PC-3 (cell line): ENCODE measurements around the gene BUD31. TPM values are rescaled to one million over a fixed set of nuclear protein-coding genes. Genes with fewer than 3 reads are reported as not detected.

ENCODE experiments used
- ATAC-seq: fragments of 200-7000 bp; cut with Tn5 transposase; 2 replicates; pipeline ENCODE4 v1.9.1; 2020; ENCODE audit warnings: mild to moderate bottlenecking, moderate library complexity
- BruUV-seq: library from RNA; stranded (reverse); fragments of 400-500 nt; replicated peaks from 2 replicates; lab custom pipeline; 2021; lab: Mats Ljungman, UMichigan
- CTCF ChIA-PET: fragments of 300-600 bp; sonication (Branson Sonifier 250); formaldehyde crosslinking; loops from one replicate; lab custom pipeline; 2022; ENCODE audit warnings: antibody characterized with exemption; lab: Charles Lee
- POLR2A ChIA-PET: fragments of 300-600 bp; sonication (Branson Sonifier 250); formaldehyde crosslinking; loops from one replicate; lab custom pipeline; 2022; ENCODE audit warnings: antibody characterized with exemption; ENCODE audit not compliant: unreplicated experiment; lab: Charles Lee
- DNase-seq: peaks from one replicate; pipeline ENCODE4 v3.0.0-alpha.2; 2015
- H2AFZ ChIP-seq: fragments of 300-600 bp; sonication (generic); 2 replicates; pipeline ENCODE4 v1.6.0; 2016; ENCODE audit warnings: antibody characterized with exemption, low read length
- H3F3A ChIP-seq: fragments of 300-600 bp; sonication (generic); one replicate; pipeline ENCODE4 v1.6.0; 2017; ENCODE audit warnings: antibody characterized with exemption, low read length, control low read depth, mild to moderate bottlenecking; ENCODE audit not compliant: unreplicated experiment
- H3K27ac ChIP-seq: fragments of 300-600 bp; sonication (generic); 2 replicates; pipeline ENCODE4 v1.5.1; 2016; ENCODE audit warnings: mild to moderate bottlenecking, low read length
- H3K27me3 ChIP-seq: fragments of 300-600 bp; sonication (generic); 2 replicates; pipeline ENCODE4 v1.6.1; 2016; ENCODE audit warnings: low read length, mixed read lengths
- H3K36me3 ChIP-seq: fragments of 300-600 bp; sonication (generic); 2 replicates; pipeline ENCODE4 v1.6.1; 2016; ENCODE audit warnings: low read depth, mixed run types, low read length, mixed read lengths
- H3K4me1 ChIP-seq: fragments of 300-600 bp; sonication (generic); 2 replicates; pipeline ENCODE4 v1.5.1; 2016; ENCODE audit warnings: low read length; ENCODE audit not compliant: insufficient read depth
- H3K4me2 ChIP-seq: fragments of 300-600 bp; sonication (generic); 2 replicates; pipeline ENCODE4 v1.6.0; 2016; ENCODE audit warnings: low read length
- H3K4me3 ChIP-seq: fragments of 300-600 bp; sonication (generic); 2 replicates; pipeline ENCODE4 v1.5.1; 2016; ENCODE audit warnings: mild to moderate bottlenecking, low read length, mixed read lengths
- H3K79me2 ChIP-seq: fragments of 300-600 bp; sonication (generic); 2 replicates; pipeline ENCODE4 v1.6.1; 2017; ENCODE audit warnings: low read length, mixed read lengths
- H3K9ac ChIP-seq: fragments of 300-600 bp; sonication (generic); 2 replicates; pipeline ENCODE4 v1.6.0; 2016; ENCODE audit warnings: mild to moderate bottlenecking, low read length
- H3K9me2 ChIP-seq: fragments of 300-600 bp; sonication (generic); replicated peaks from 2 replicates; pipeline ENCODE4 v1.6.1; 2016; ENCODE audit warnings: mixed run types, low read length, mixed read lengths
- H3K9me3 ChIP-seq: fragments of 300-600 bp; sonication (generic); 2 replicates; pipeline ENCODE4 v1.6.1; 2016; ENCODE audit warnings: low read length, mixed read lengths
- H4K20me1 ChIP-seq: fragments of 300-600 bp; sonication (generic); 2 replicates; pipeline ENCODE4 v1.6.1; 2016; ENCODE audit warnings: low read length, mixed read lengths
- CTCF ChIP-seq: fragments of 300-600 bp; sonication (generic); conservative IDR thresholded peaks from 2 replicates; pipeline ENCODE4 v1.5.1; 2017; ENCODE audit warnings: antibody characterized with exemption, low read depth, mild to moderate bottlenecking, low read length
- EZH2 ChIP-seq: fragments of 300-600 bp; sonication (generic); IDR thresholded peaks from one replicate; pipeline ENCODE4 v1.6.1; 2017; ENCODE audit warnings: antibody characterized with exemption, mild to moderate bottlenecking, low read length; ENCODE audit not compliant: unreplicated experiment
- EZH2phosphoT487 ChIP-seq: fragments of 300-600 bp; sonication (generic); IDR thresholded peaks from 2 replicates; pipeline ENCODE4 v1.6.1; 2018; ENCODE audit warnings: mild to moderate bottlenecking, antibody characterized with exemption, low read length, borderline replicate concordance
- intact Hi-C: fragments of 100-400 bp; cut with micrococcal nuclease; formaldehyde crosslinking; loops from 2 replicates; pipeline ENCODE4 v1.9.0; 2023
- total RNA-seq: library from RNA; depleted of rRNA; stranded (reverse); fragments of >200 nt; gene quantifications from 2 replicates; pipeline ENCODE4 v1.2.3, GENCODE V29; 2014

The BUD31 gene
- total RNA-seq, 1 experiment from 2014 or later, result 144 TPM

- peaks cover 49% of the 10 kb centered on the region for H3K79me2 ChIP-seq
- no peaks in the 10 kb centered on the region for H3F3A ChIP-seq
- no peaks in the 10 kb centered on the region for H3K9me2 ChIP-seq
- H2AFZ ChIP-seq, result no peak overlapping the region
- H3K27ac ChIP-seq, result no peak overlapping the region
- no peaks in the 10 kb centered on the region for H3K9me3 ChIP-seq
- peak overlapping the region; percentile 94 for H3K4me2 ChIP-seq
- no peak for DNase-seq
- H3K9ac ChIP-seq, result peak overlapping the region; percentile 98; the same call in 1 of the 2 replicates
- peaks cover 9% of the 10 kb centered on the region; the same call in 1 of the 2 replicates for H3K36me3 ChIP-seq
- BruUV-seq, result no TSS peak
- no peak for TF ChIP-seq EZH2phosphoT487
- no peak for TF ChIP-seq CTCF
- no peak for TF ChIP-seq EZH2
- peaks cover 13% of the 10 kb centered on the region for H3K4me1 ChIP-seq
- POLR2A ChIA-PET, result interaction anchor here (0.6 kb wide), 1 partner anchor 32 kb away, joined by 3 read pairs; the partner anchor contains the start of genes BUD31 and PDAP1
- H3K27me3 ChIP-seq, result no peaks in the 10 kb centered on the region
- ATAC-seq, result no peak
- intact Hi-C loops, result no loop called here
- H3K4me3 ChIP-seq, result peak overlapping the region; percentile 99
- CTCF ChIA-PET, result no interaction called here
- H4K20me1 ChIP-seq, result 0 out of 2 replicates have a peak, but pooled peaks cover 6% of the 10 kb centered on the region
These were observed 31.4 kb downstream of the BUD31 start for GRCh38 chr7:99440195-99440594.

- Histone ChIP-seq H3K4me2 (no peak overlapping the region), H3K9ac (no peak overlapping the region), H3K4me1 (no peaks in the 10 kb centered on the region), H3K9me2 (no peaks in the 10 kb centered on the region), H4K20me1 (no peaks in the 10 kb centered on the region), H2AFZ (no peak overlapping the region), H3K36me3 (peaks cover 21% of the 10 kb centered on the region; the same call in 1 of the 2 replicates), H3F3A (no peaks in the 10 kb centered on the region), H3K9me3 (no peaks in the 10 kb centered on the region), H3K27ac (no peak overlapping the region), H3K4me3 (no peak overlapping the region), H3K79me2 (peaks cover 9% of the 10 kb centered on the region), H3K27me3 (no peaks in the 10 kb centered on the region)
- no peak for ATAC-seq
- no peak for DNase-seq
- no TSS peak for BruUV-seq
- TF ChIP-seq CTCF, result no peak
- no peak for TF ChIP-seq EZH2phosphoT487
- no peak for TF ChIP-seq EZH2
- CTCF ChIA-PET, result interaction anchor here (0.6 kb wide), 1 partner anchor 58 kb away, joined by 3 read pairs; the partner anchor contains the start of gene ZKSCAN5
- POLR2A ChIA-PET, result interaction anchor here (0.6 kb wide), 1 partner anchor 1083 kb away, joined by 14 read pairs; no protein-coding TSS in a partner anchor
- intact Hi-C loops, result no loop called here
These were observed 37.3 kb downstream of the BUD31 start for GRCh38 chr7:99446096-99446495.

- no TSS peak for BruUV-seq
- H3K9me2 ChIP-seq, result no peaks in the 10 kb centered on the region
- TF ChIP-seq EZH2phosphoT487 (no peak), CTCF (peak; percentile 41), EZH2 (no peak)
- intact Hi-C loops, result no loop called here
- peaks cover 26% of the 10 kb centered on the region; the same call in 1 of the 2 replicates for H3K36me3 ChIP-seq
- no peak overlapping the region for H3K27ac ChIP-seq
- no peaks in the 10 kb centered on the region for H3K4me1 ChIP-seq
- H3K79me2 ChIP-seq, result no peaks in the 10 kb centered on the region
- H2AFZ ChIP-seq, result no peak overlapping the region
- no peaks in the 10 kb centered on the region for H3F3A ChIP-seq
- POLR2A ChIA-PET, result no interaction called here
- no peaks in the 10 kb centered on the region for H3K27me3 ChIP-seq
- peak; percentile 55; the same call in 1 of the 2 replicates for ATAC-seq
- H3K4me2 ChIP-seq, result no peak overlapping the region
- H3K4me3 ChIP-seq, result no peak overlapping the region
- H3K9ac ChIP-seq, result no peak overlapping the region
- CTCF ChIA-PET, result interaction anchor here (0.5 kb wide), 1 partner anchor 9 kb away, joined by 5 read pairs; the partner anchor contains the start of genes CPSF4 and PTCD1
- peak; percentile 19 for DNase-seq
- no peaks in the 10 kb centered on the region for H4K20me1 ChIP-seq
- H3K9me3 ChIP-seq, result no peaks in the 10 kb centered on the region
These were observed 39.2 kb downstream of the BUD31 start for GRCh38 chr7:99447943-99448342.
